ENCODE data around the gene GTPBP1.

Gene GTPBP1

DNA sequence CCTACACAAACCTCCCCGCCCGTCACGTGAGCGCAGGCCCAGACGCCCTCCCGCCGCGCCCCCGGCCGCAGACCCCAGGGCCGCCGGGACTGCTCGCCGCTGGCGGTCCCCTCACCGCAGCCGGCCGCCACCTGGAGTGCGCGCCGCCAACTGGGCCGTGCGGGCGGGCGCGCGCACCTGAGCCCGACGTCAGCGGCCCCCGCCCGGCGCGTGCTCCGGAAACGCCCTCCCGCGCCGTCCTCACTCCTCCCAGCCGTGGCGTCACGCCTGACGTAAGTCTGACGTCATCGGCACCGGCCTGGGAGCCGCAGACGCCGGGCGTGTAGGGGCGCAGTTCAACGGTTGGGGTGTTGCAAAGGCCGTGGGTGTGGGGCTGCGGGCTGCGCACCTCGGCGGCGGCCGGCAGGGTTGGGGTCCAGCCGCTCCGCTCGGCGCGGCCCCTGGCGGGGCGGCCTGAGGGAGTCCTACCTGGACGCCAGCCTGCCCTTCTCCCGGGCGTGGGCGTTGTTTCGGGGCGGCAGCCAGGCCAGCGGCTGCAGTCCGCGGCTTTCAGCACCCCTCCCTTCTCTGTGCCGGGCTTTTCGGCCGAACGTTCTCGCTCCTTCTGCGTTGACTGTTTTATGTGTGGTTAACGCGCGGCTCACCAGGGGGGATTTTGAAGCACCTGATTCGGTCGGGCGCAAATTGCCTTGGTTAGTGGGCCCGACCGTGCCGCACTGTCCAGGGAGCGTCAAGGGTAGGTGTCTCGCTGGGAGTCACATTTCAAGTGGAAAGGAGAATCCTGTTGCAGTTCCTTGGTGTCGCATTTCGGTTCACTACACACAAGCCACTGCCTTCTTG is 4.7 kb upstream of the GTPBP1 start, which contains the start of gene JOSD1:
Gene JOSD1, minus strand, starts transcription at position 155 of the 840 bp plus-strand sequence. CDS start 956 bp downstream, outside the sequence.
- TF ChIP-seq, protein P1, sequence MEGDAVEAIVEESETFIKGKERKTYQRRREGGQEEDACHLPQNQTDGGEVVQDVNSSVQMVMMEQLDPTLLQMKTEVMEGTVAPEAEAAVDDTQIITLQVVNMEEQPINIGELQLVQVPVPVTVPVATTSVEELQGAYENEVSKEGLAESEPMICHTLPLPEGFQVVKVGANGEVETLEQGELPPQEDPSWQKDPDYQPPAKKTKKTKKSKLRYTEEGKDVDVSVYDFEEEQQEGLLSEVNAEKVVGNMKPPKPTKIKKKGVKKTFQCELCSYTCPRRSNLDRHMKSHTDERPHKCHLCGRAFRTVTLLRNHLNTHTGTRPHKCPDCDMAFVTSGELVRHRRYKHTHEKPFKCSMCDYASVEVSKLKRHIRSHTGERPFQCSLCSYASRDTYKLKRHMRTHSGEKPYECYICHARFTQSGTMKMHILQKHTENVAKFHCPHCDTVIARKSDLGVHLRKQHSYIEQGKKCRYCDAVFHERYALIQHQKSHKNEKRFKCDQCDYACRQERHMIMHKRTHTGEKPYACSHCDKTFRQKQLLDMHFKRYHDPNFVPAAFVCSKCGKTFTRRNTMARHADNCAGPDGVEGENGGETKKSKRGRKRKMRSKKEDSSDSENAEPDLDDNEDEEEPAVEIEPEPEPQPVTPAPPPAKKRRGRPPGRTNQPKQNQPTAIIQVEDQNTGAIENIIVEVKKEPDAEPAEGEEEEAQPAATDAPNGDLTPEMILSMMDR (IDR thresholded peaks at IDR 0.05; ENCODE audit: control insufficient read depth, insufficient read depth, low read depth, low read length, missing control alignments): no peak
- H3K4me3 ChIP-seq (ENCODE audit: control insufficient read depth, low read depth, low read length): peak within 1 kb of the TSS; percentile 50
- DNase-seq (ENCODE audit: low read depth): peak; percentile 55

DNA sequence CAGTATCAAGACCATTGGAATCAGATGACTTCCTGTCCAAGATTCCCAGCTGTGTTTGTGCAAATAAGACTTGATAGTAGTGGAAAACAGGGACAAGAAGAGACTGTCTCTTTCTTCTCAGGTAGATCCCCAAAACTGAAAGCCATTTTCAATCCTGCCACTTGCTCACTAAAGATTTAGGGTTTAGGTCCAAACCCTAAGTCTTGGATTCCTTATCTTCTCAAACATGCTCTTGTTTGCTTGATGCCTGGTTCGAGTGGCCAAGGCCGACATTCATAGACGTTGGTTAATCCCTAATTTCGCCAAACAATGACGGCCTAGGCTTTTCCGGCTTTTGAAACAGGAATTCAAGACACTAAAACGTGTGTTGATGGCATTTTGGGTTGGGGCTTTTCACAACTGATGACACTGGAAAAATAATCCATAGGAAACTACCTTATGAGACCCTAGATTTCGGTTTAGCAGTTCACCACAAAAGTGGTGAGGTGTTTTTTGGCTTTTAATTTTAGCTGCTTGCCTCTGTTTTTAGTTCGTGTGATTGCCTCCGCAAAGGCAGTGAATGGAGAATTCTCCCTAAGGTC is 1.0 kb upstream of the GTPBP1 start:
- TF ChIP-seq, protein P1 (IDR thresholded peaks at IDR 0.05; ENCODE audit: control insufficient read depth, insufficient read depth, low read depth, low read length, missing control alignments): no peak
- H3K4me3 ChIP-seq (ENCODE audit: control insufficient read depth, low read depth, low read length): peak overlapping the region; percentile 16
- no peak for DNase-seq (ENCODE audit: low read depth)

DNA sequence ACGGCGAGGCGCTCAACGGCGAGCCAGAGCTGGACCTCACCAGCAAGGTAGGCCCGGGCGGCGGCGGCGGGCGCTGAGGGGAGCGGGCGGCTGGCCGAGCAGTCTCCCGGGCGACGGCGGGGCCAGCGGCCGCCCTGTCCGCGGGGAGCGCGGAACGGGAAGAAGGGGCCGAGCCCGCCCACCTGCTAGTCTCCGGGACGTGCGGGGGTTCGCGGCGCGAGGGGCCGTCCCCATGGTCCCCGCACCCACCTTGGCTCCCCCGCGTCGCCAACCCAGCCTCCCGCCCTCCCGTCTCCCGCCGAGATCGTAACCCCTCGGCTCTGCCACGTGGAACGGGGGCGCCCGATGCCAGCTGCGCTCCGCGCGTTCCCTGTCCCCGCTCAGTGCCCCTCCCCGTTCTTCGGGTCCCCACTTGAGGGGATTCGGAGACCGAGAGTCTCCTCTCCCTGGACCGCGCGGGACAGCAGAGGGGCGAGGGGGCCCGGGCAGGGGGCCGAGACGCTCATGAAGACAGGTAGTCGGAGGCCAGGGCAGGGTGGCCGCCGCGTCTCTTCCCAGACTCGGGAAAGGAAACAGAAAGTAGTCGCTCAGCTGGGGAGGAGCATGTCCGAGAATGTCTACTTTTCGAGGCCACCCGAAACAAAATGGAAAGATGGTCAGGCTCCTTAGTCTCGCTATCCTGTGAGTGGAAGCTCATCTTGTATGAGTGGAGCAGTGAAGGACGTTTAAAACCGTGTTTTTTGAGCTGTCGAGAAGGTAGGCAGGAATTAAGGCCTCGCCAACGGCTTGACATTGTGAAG is 557 bp downstream of the GTPBP1 start:
- peak overlapping the region; percentile 91 for H3K4me3 ChIP-seq (ENCODE audit: control insufficient read depth, low read depth, low read length)
- DNase-seq (ENCODE audit: low read depth): no peak
- TF ChIP-seq, protein P1 (IDR thresholded peaks at IDR 0.05; ENCODE audit: control insufficient read depth, insufficient read depth, low read depth, low read length, missing control alignments): no peak

DNA sequence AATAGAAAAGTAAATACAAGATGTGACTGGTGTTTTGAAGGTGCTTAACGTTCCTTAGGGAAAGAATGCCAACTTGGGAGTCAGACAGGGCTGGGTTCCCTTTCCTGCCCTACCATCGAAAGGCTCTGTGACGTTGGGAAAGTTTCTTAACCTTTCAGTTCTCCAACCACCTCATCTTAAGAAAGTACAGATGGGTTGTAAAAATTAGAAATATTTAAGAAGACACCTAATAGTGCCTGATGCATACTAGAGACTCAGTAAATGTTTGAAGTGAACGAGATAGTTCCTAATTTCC is 1.1 kb downstream of the GTPBP1 start:
- DNase-seq (ENCODE audit: low read depth): no peak
- TF ChIP-seq, protein P1 (IDR thresholded peaks at IDR 0.05; ENCODE audit: control insufficient read depth, insufficient read depth, low read depth, low read length, missing control alignments): no peak
- H3K4me3 ChIP-seq (ENCODE audit: control insufficient read depth, low read depth, low read length): peak overlapping the region; percentile 91

DNA sequence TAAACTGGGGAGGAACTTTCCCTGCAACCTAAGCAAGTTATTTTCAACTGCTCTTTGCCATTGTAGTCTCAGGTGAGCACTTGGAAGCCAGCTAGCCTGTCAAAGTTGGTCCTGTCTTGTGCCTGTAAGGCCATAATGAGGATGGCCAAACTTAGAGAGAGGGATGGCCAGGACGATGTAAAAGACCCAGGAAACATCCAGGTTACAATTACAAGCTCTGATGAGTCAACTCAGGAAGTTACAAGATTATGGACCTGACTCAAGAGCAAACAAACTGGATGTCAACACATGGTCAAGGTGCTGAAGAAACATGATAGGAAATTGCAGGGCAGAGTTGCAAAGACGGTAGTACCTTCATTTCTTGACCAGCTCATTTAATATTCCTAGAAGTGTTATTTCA is 1.6 kb downstream of the GTPBP1 start:
- TF ChIP-seq, protein P1 (IDR thresholded peaks at IDR 0.05; ENCODE audit: control insufficient read depth, insufficient read depth, low read depth, low read length, missing control alignments): no peak
- H3K4me3 ChIP-seq (ENCODE audit: control insufficient read depth, low read depth, low read length): peak overlapping the region; percentile 91
- no peak for DNase-seq (ENCODE audit: low read depth)

DNA sequence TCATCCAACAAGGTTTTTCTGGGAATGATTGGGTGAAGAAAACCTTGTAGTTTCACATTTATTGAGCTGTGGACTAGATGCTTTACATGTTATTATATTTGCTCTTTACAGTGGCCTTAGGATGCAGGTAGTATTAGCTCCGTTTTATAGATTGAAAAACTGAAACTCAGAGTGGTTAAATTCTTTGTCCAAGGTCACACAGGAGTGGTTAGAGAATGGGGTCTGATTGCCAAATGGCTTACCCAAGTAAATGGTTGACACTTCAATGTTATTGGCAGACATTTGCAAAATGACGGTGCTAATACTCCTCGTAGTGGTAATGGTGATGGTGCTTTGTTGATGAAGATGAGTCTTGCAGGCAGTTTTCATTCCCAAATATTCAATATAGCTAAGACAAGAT is 2.2 kb downstream of the GTPBP1 start:
- TF ChIP-seq, protein P1 (IDR thresholded peaks at IDR 0.05; ENCODE audit: control insufficient read depth, insufficient read depth, low read depth, low read length, missing control alignments): no peak
- no peak overlapping the region for H3K4me3 ChIP-seq (ENCODE audit: control insufficient read depth, low read depth, low read length)
- no peak for DNase-seq (ENCODE audit: low read depth)

All from AG09309 (cell line).